K562 (cell line): ENCODE data around the gene EPHB2. TPM values are rescaled to one million over a fixed set of nuclear protein-coding genes. Genes with fewer than 3 reads are reported as not detected.
A peak's percentile ranks its signal among the peaks of the same experiment; 100 is the strongest.

ENCODE experiments used
- BHLHE40 ChIP-seq: IDR thresholded peaks from 2 replicates; pipeline ENCODE4 v1.6.1; 2011; ENCODE audit warnings: low read length, improper control_type of control experiment
- CBX1 ChIP-seq: sonication (generic); IDR thresholded peaks from 2 replicates; pipeline ENCODE4 v1.6.1; 2016; ENCODE audit warnings: antibody characterized with exemption, low read depth, mild to moderate bottlenecking
- E2F5 ChIP-seq: sonication (generic); formaldehyde crosslinking; IDR thresholded peaks from 2 replicates; pipeline ENCODE4 v1.8.0; 2022; ENCODE audit warnings: mild to moderate bottlenecking, missing genetic modification reagents
- MAFF ChIP-seq: IDR thresholded peaks from 2 replicates; pipeline ENCODE4 v1.6.1; 2012; ENCODE audit warnings: low read length, improper control_type of control experiment
- NCOA6 ChIP-seq: fragments of 450-650 bp; IDR thresholded peaks from 2 replicates; pipeline ENCODE4 v1.6.1; 2017; ENCODE audit warnings: mild to moderate bottlenecking
- NFATC3 ChIP-seq: fragments of 450-650 bp; IDR thresholded peaks from 2 replicates; pipeline ENCODE4 v1.6.1; 2017; ENCODE audit warnings: mild to moderate bottlenecking
- NFIC ChIP-seq: fragments of 450-650 bp; IDR thresholded peaks from 2 replicates; pipeline ENCODE4 v1.6.1; 2017; ENCODE audit warnings: mild to moderate bottlenecking, inconsistent platforms
- RAD21 ChIP-seq, 2 experiments: fragments of 250-450 bp in 1 of 2; fragments of 450-650 bp in 1 of 2; sonication (Bioruptor Pico) in 1 of 2; formaldehyde crosslinking in 1 of 2; IDR thresholded peaks in 1 of 2; conservative IDR thresholded peaks in 1 of 2; 2 replicates each; pipeline versions ENCODE4 v1.4.0 to v1.8.0; 2020 to 2022; ENCODE audit warnings: mild to moderate bottlenecking in 2 of 2, moderate library complexity in 1 of 2
- REST ChIP-seq, 2 experiments: fragments of 450-650 bp; formaldehyde crosslinking in 1 of 2; IDR thresholded peaks; 2 replicates each; pipeline versions ENCODE4 v1.4.0 to v1.6.1; 2014 to 2020; ENCODE audit warnings: mild to moderate bottlenecking in 2 of 2, borderline replicate concordance in 1 of 2, low read depth in 1 of 2
- STAT6 ChIP-seq: sonication (generic); formaldehyde crosslinking; IDR thresholded peaks from 2 replicates; pipeline ENCODE4 v1.8.1; 2023; ENCODE audit warnings: mild to moderate bottlenecking, missing genetic modification reagents
- TFE3 ChIP-seq: fragments of 450-650 bp; formaldehyde crosslinking; IDR thresholded peaks from 2 replicates; pipeline ENCODE4 v1.4.0; 2020; ENCODE audit warnings: mild to moderate bottlenecking, mixed read lengths
- VEZF1 ChIP-seq: fragments of 200-800 bp; sonication (Bioruptor generic); IDR thresholded peaks from 2 replicates; pipeline ENCODE4 v1.6.1; 2017; ENCODE audit warnings: missing genetic modification characterization, missing compliant biosample characterization
- polyA plus RNA-seq, 8 experiments: library from polyadenylated mRNA; depleted of rRNA in 4 of 8; stranded (reverse) in 5 of 8; unstranded in 3 of 8; fragments of >200 nt; fragmentation: Nextera tagmentation in 2 of 8; fragmentation: Illumina TruSeq in 1 of 8; extraction: Ambion mirVana in 2 of 8; extraction: Trizol in 1 of 8; gene quantifications; 2 replicates each; pipeline versions ENCODE4 v1.2.1 to v1.2.3, GENCODE V29; 2011 to 2014; ENCODE audit warnings: inconsistent platforms in 1 of 8, missing spikeins in 1 of 8
- total RNA-seq, 7 experiments: library from RNA; depleted of rRNA in 6 of 7; stranded (reverse); fragments of >200 nt in 6 of 7; fragmentation: Illumina TruSeq in 2 of 7; extraction: Trizol in 2 of 7; gene quantifications; 2 replicates each; pipeline versions ENCODE4 v1.2.1 to v1.2.3, GENCODE V29; 2011 to 2021; ENCODE audit warnings: low replicate concordance in 1 of 7

Gene EPHB2
- total and polyA plus RNA-seq, 9 of the 15 experiments (the other 6 are each of a cell fraction or from before 2014, with no cell fraction given), result not detected

- peak; percentile 73 for TF ChIP-seq REST (IDR thresholded peaks at IDR 0.05; ENCODE audit: borderline replicate concordance)
- TF ChIP-seq REST (CRISPR knock-in tag; IDR thresholded peaks at IDR 0.05; ENCODE audit: low read depth), result no peak
- TF ChIP-seq VEZF1 (CRISPR knock-in tag), result peak; percentile 33; the same call in 1 of the 2 replicates
- TF ChIP-seq NFIC, result no peak
- TF ChIP-seq NCOA6, result no peak
- no peak for TF ChIP-seq STAT6 (CRISPR knock-in tag)
- TF ChIP-seq MAFF, result no peak
- no peak for TF ChIP-seq NFATC3
- peak; percentile 71 to 91 for TF ChIP-seq RAD21 (CRISPR knock-in tag; conservative IDR thresholded peaks at IDR 0.05 in 1 of 2, IDR thresholded peaks at IDR 0.05 in 1 of 2)
- TF ChIP-seq CBX1, result no peak
- TF ChIP-seq E2F5 (CRISPR knock-in tag), result no peak
- no peak for TF ChIP-seq BHLHE40
- TF ChIP-seq TFE3, result no peak
Measured at GRCh38 chr1:22930240-22930912, 219.7 kb downstream of the EPHB2 start (continued).
